Measurements from ENCODE around the gene MTARC2.

The MTARC2 gene

GRCh38 chr1:220769205-220769604 lies 21.1 kb downstream of the MTARC2 start:
- no peak for TF ChIP-seq CTCF (IDR thresholded peaks at IDR 0.05; ENCODE audit: low read depth, low read length)
- DNase-seq (ENCODE audit: extremely low read depth, low read depth): no peak

DNA sequence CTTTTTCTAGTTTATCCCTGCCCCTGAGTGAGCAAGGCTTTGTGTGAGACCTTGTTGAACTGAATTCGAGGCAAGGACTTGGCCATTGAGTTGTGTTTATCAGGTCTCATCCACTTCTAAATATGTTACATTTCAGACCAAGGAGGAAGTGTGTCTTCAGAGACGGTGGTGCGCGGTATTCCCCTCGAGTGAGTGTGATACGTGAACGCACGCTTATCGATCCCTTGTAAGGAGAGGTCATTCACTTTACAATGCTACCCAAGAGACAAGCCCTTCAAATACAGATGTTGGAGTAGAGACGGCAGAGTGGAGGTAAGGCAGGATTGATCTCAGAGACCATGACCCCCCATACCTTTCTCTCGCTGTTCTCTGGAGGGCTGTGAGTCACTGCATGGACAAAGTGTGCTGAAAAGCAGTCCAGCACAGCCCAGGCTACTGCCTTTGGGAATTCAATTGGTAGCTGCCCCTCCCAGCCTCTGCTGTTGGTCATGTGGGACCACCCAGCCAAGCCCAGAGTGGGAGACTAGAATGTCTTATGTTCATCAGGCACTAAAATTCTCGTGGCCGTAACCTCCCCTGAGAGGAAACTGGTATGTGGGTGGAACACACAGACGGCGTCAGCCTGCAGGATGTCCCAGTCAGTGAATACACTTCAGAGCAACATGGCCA lies 22.3 kb downstream of the MTARC2 start:
- TF ChIP-seq CTCF (IDR thresholded peaks at IDR 0.05; ENCODE audit: low read depth, low read length): no peak
- DNase-seq (ENCODE audit: extremely low read depth, low read depth): no peak

- DNase-seq (ENCODE audit: extremely low read depth, low read depth): no peak
- TF ChIP-seq CTCF (IDR thresholded peaks at IDR 0.05; ENCODE audit: low read depth, low read length): no peak
Measured at GRCh38 chr1:220772846-220773245, 24.7 kb downstream of the MTARC2 start.

- DNase-seq (ENCODE audit: extremely low read depth, low read depth): no peak
- TF ChIP-seq CTCF (IDR thresholded peaks at IDR 0.05; ENCODE audit: low read depth, low read length): peak; percentile 85
Measured at GRCh38 chr1:220775240-220775853, 27.2 kb downstream of the MTARC2 start.

GRCh38 chr1:220776254-220776653 lies 28.1 kb downstream of the MTARC2 start:
- no peak for TF ChIP-seq CTCF (IDR thresholded peaks at IDR 0.05; ENCODE audit: low read depth, low read length)
- no peak for DNase-seq (ENCODE audit: extremely low read depth, low read depth)

DNA sequence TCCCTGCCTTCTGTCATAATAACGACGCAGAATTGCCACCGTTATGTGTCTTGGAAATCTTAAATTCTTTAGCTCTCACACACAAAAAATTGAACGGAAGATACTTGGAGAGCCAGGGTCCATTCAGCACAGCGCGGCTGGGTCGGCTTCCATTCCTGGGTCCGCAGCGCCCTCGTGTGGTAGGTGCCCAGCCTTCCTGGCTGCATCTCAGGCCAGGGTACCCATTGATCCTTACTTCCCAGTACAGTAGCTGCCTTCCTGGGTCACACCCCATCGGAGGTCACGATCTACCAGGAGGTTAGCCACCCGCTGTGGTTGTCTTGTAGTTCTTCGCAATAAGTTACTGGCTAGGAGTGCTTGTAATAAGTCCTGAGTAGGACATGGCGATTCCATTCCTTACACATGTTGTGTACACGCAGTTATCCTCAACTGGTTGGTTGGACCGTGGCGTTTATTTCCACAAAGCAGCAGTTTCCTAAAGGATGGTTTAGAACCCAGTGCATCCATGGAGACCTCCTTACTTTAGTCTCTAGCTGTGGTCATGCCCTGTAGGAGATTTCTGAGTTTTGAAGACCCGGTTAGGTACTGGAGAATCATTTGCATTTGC lies 28.7 kb downstream of the MTARC2 start:
- DNase-seq (ENCODE audit: extremely low read depth, low read depth): peak; percentile 20
- TF ChIP-seq CTCF (IDR thresholded peaks at IDR 0.05; ENCODE audit: low read depth, low read length): peak; percentile 97

DNA sequence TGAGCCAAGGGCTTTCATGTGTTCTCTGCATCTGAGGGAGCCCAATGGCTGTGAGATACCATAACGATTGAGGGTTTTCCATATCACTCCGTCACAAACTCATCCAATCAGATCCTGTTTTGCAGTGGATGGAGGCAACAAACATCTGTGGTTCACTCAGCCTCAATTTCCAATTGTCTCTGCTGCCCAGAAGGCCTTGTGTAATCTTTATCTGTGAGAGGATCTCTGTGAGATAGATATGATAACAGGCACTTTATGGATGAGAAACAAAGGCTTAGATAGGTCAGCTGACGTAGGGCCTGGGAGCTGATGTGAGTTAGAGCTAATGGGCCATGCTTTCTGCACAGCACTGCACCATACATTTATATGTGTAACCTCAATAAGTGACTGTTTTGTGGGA lies 35.3 kb downstream of the MTARC2 start:
- TF ChIP-seq CTCF (IDR thresholded peaks at IDR 0.05; ENCODE audit: low read depth, low read length): no peak
- no peak for DNase-seq (ENCODE audit: extremely low read depth, low read depth)

All from AG09319 (cell line).